GM12873 (cell line): ENCODE measurements around the gene C2CD2L.

ENCODE experiments used
- TF ChIP-seq, protein P1 (sequence below): IDR thresholded peaks from 2 replicates; pipeline ENCODE4 v1.5.1; 2012; ENCODE audit warnings: low read depth, mild to moderate bottlenecking, moderate library complexity, low read length, control low read depth; ENCODE audit not compliant: insufficient read depth; ENCODE audit errors: missing control alignments

C2CD2L gene

DNA sequence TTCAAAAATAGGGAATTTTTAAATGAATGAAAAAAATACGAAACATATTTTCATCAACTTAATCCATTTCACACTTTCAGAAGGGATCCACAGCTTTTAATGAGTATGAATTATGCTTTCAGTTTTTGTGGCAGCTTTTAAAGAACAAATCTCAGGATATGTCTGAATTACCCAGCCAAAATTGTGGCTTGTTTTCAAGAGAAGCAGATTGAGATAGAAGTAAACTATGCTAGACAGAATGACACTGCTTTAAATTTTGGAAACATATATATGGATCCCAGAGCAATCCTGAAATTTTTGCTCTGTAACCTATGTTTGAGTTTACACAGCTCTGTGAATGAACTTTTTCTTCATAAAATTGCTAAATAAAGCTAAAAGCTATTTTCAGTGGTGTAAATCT lies 11.8 kb downstream of the C2CD2L start:
- TF ChIP-seq, protein P1, sequence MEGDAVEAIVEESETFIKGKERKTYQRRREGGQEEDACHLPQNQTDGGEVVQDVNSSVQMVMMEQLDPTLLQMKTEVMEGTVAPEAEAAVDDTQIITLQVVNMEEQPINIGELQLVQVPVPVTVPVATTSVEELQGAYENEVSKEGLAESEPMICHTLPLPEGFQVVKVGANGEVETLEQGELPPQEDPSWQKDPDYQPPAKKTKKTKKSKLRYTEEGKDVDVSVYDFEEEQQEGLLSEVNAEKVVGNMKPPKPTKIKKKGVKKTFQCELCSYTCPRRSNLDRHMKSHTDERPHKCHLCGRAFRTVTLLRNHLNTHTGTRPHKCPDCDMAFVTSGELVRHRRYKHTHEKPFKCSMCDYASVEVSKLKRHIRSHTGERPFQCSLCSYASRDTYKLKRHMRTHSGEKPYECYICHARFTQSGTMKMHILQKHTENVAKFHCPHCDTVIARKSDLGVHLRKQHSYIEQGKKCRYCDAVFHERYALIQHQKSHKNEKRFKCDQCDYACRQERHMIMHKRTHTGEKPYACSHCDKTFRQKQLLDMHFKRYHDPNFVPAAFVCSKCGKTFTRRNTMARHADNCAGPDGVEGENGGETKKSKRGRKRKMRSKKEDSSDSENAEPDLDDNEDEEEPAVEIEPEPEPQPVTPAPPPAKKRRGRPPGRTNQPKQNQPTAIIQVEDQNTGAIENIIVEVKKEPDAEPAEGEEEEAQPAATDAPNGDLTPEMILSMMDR: no peak

DNA sequence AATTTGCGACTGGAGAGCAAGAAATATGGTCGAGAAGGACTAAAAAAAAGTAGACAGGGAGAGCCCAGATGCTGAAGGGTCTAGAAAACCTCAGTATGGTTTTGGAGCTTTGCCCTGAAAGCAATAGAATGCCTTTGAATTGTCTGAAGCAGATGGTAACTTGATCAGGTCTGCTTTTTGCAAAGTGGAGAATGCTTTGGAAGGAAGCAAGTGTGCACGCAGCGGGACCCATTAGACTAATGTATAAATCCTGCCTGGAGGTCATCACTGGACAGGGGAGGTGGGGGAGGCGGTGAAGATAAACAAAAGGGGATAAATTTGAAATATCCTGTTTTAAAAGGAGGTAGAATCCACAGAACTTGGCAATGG lies 13.5 kb downstream of the C2CD2L start:
- TF ChIP-seq, protein P1: no peak

DNA sequence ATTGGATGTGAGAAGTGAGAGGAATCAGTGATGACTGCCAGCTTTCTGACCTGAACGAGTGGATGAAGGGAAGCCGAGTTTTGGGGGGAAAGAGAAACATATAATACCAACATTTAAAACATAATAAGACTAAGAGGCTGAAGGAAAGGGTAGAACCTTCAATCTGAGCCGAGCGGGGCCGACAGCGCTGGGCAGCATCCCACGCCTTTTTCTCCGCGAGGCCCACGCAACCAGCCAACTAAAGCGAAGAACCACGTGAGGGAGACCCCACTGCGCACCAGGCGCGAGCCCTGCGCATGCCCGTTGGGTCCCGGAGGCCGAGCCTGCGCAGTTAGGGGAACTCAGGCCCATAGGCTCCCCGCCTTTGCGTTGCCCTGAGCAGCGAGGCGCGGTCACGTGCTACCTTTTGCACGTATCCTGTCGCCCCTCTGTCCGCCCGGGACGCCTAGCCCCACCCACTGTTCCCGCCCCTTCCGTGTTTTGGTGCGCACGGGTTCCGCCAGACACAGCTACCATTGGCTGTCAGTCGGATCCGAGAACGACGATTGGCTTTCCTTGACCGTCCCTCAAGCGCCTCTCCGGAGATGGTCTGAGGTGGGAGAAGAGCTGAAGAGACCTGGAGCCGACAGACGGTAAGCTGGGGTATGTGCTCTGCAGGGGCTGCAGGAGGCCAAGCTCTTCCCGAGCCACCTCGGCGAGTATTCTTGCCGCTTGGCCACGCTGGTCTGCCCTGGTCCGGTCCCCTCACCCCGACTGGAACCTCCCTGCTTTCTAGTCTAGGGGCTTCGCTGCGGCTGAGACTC lies 14.1 kb downstream of the C2CD2L start, which contains the start of gene HINFP:
Gene HINFP (plus strand): TSS at position 573 of the 803 bp plus-strand sequence. CDS start 5,365 bp downstream, outside the sequence.
- TF ChIP-seq, protein P1: peak; percentile 5

DNA sequence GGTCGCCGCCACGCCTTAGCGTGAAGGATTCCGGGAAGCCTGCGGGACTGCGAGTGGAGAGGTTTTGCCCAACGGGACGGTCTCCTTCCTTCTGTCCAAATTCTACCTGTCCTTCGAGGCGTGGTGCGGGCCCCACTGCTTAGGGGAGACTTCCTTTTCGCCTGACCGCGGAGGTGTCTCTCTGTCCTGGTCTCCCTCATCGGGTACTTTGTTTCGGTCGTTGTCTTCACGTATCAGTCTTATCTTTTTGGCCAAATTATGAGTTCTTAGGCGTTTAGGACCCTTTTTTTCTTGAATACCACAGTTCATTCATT lies 14.6 kb downstream of the C2CD2L start:
- TF ChIP-seq, protein P1: no peak

GRCh38 chr11:119125821-119126220 lies 18.7 kb downstream of the C2CD2L start:
- TF ChIP-seq, protein P1: no peak

- TF ChIP-seq, protein P1: no peak
Measured at GRCh38 chr11:119126675-119127268, 19.6 kb downstream of the C2CD2L start.

GRCh38 chr11:119130662-119131061 lies 23.5 kb downstream of the C2CD2L start:
- TF ChIP-seq, protein P1: no peak
